ENCODE measurements around the gene FAM177A1.
A peak's percentile ranks its signal among the peaks of the same experiment; 100 is the strongest.

FAM177A1 gene

DNA sequence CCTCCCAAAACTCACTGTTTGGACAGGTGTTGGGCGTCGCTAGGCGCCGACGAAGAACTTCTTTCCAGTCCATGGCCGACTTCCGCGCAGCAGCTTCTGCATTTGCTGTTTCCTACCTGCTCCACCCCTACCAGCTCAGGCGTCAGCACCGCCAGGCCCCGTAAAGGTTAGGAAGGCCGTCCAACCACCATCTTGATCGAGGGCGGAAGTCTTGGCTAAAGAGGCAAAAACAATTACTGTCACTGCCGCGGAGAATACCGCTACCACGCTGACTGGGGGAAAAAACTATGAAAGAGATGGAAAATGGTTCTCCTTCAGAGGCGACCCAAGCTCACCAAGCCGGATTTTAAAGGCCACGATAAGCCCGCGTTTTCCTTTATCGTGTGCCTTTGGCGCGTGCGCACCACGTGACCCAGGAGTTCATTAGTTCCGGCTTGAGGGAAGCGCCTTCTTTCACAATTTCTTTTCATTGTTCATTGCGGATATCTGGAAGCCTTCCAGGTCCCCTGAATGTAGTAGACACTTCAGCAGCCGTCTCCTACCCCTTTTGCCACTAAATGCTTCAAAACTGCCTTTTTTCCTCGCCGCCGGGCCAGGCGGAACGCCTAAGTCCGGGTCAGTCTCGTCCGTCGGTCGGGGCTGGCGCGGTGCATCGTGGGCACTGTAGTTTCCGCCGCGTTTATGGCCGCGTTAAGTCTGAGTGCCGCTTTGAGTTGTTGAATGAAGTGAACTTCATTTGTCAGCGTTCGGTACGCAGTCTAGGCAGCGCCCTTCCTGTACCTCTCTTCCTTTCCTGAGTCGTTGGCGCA is 76.0 kb downstream of the FAM177A1 start, which contains the start of the genes PPP2R3C and PRORP:
Gene PPP2R3C (minus strand): TSS at position 104 of the 809 bp plus-strand sequence. CDS start 31 bp downstream, at position 73.
Gene PRORP (plus strand): TSS at position 666 of the 809 bp plus-strand sequence. CDS start 694 bp downstream, outside the sequence.
- ChIA-PET CTCF (interaction anchor here (0.6 to 1.2 kb wide), 3 partner anchors 38 to 290 kb away, joined by 3 to 4 read pairs (median 3); no protein-coding TSS in a partner anchor), POLR2A (interaction anchor here (0.6 to 2.1 kb wide), 10 partner anchors 9 to 704 kb away, joined by 3 to 8 read pairs (median 4); partner anchors contain the start of genes BRMS1L, CFL2, FAM177A1 and NFKBIA)
- peaks cover 4% of the 10 kb centered on the region; the same call in 1 of the 2 replicates for H3K4me1 ChIP-seq (ENCODE audit: control insufficient read depth, insufficient read depth, low read length)
- peak within 1 kb of the TSS; percentile 50 for H3K4me3 ChIP-seq (ENCODE audit: low read depth, low read length)
- H3K36me3 ChIP-seq (ENCODE audit: control insufficient read depth in 2 of 2, insufficient read depth in 1 of 2, low read length in 2 of 2): peaks cover 0 to 6% of the 10 kb centered on the region in 2 experiments; a peak in 2 of 3 replicates
- H3K9me3 ChIP-seq (ENCODE audit: control insufficient read depth, insufficient read depth, low read depth, low read length): no peaks in the 10 kb centered on the region
- H3K27ac ChIP-seq (ENCODE audit: extremely low read depth, low read depth, low read length): peak within 1 kb of the TSS; percentile 98
- TF ChIP-seq, protein P1, sequence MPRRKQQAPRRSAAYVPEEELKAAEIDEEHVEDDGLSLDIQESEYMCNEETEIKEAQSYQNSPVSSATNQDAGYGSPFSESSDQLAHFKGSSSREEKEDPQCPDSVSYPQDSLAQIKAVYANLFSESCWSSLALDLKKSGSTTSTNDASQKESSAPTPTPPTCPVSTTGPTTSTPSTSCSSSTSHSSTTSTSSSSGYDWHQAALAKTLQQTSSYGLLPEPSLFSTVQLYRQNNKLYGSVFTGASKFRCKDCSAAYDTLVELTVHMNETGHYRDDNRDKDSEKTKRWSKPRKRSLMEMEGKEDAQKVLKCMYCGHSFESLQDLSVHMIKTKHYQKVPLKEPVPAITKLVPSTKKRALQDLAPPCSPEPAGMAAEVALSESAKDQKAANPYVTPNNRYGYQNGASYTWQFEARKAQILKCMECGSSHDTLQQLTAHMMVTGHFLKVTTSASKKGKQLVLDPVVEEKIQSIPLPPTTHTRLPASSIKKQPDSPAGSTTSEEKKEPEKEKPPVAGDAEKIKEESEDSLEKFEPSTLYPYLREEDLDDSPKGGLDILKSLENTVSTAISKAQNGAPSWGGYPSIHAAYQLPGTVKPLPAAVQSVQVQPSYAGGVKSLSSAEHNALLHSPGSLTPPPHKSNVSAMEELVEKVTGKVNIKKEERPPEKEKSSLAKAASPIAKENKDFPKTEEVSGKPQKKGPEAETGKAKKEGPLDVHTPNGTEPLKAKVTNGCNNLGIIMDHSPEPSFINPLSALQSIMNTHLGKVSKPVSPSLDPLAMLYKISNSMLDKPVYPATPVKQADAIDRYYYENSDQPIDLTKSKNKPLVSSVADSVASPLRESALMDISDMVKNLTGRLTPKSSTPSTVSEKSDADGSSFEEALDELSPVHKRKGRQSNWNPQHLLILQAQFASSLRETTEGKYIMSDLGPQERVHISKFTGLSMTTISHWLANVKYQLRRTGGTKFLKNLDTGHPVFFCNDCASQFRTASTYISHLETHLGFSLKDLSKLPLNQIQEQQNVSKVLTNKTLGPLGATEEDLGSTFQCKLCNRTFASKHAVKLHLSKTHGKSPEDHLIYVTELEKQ (tag by site-specific recombination; IDR thresholded peaks at IDR 0.05; ENCODE audit: borderline replicate concordance): no peak
- TF ChIP-seq TRIM28 (IDR thresholded peaks at IDR 0.05; ENCODE audit: borderline replicate concordance, low read length) (no peak), ZBTB20 (tag by site-specific recombination; IDR thresholded peaks at IDR 0.05) (peak; percentile 86), IKZF3 (tag by site-specific recombination; IDR thresholded peaks at IDR 0.05) (no peak), ZEB2 (tag by site-specific recombination; IDR thresholded peaks at IDR 0.05) (peak; percentile 79), SETDB1 (IDR thresholded peaks at IDR 0.05; ENCODE audit: insufficient read length, low read length) (no peak), ZNF548 (tag by site-specific recombination; IDR thresholded peaks at IDR 0.05) (no peak), ZNF530 (tag by site-specific recombination; IDR thresholded peaks at IDR 0.05; ENCODE audit: low read depth) (no peak), ZNF221 (tag by site-specific recombination; IDR thresholded peaks at IDR 0.05; ENCODE audit: borderline replicate concordance) (no peak), KLF8 (tag by site-specific recombination; IDR thresholded peaks at IDR 0.05) (peak; percentile 96; the same call in 1 of the 2 replicates), KLF7 (tag by site-specific recombination; IDR thresholded peaks at IDR 0.05; ENCODE audit: borderline replicate concordance) (peak; percentile 84), ZNF37A (tag by site-specific recombination; IDR thresholded peaks at IDR 0.05) (no peak), ZNF354C (tag by site-specific recombination; IDR thresholded peaks at IDR 0.05; ENCODE audit: borderline replicate concordance, low read depth) (no peak), MEIS1 (CRISPR knock-in tag; IDR thresholded peaks at IDR 0.05; ENCODE audit: borderline replicate concordance) (no peak), ZNF501 (tag by site-specific recombination; IDR thresholded peaks at IDR 0.05) (no peak; the same call in 1 of the 2 replicates), ZNF157 (tag by site-specific recombination; IDR thresholded peaks at IDR 0.05) (no peak), ZBTB7A (tag by site-specific recombination; IDR thresholded peaks at IDR 0.05; ENCODE audit: low read depth) (no peak), ZFP69B (tag by site-specific recombination; IDR thresholded peaks at IDR 0.05) (peak; percentile 34; the same call in 1 of the 2 replicates), ZBTB1 (tag by site-specific recombination; IDR thresholded peaks at IDR 0.05) (no peak), ZNF792 (tag by site-specific recombination; IDR thresholded peaks at IDR 0.05) (no peak), ZNF146 (tag by site-specific recombination; IDR thresholded peaks at IDR 0.05) (peak; percentile 53; the same call in 1 of the 2 replicates), HOXD13 (CRISPR knock-in tag; IDR thresholded peaks at IDR 0.05; ENCODE audit: borderline replicate concordance) (peak; percentile 61; the same call in 1 of the 2 replicates)
- TF ChIP-seq, protein P2, sequence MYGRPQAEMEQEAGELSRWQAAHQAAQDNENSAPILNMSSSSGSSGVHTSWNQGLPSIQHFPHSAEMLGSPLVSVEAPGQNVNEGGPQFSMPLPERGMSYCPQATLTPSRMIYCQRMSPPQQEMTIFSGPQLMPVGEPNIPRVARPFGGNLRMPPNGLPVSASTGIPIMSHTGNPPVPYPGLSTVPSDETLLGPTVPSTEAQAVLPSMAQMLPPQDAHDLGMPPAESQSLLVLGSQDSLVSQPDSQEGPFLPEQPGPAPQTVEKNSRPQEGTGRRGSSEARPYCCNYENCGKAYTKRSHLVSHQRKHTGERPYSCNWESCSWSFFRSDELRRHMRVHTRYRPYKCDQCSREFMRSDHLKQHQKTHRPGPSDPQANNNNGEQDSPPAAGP (tag by site-specific recombination; IDR thresholded peaks at IDR 0.05): peak; percentile 83; the same call in 1 of the 2 replicates
- TF ChIP-seq, protein P3, sequence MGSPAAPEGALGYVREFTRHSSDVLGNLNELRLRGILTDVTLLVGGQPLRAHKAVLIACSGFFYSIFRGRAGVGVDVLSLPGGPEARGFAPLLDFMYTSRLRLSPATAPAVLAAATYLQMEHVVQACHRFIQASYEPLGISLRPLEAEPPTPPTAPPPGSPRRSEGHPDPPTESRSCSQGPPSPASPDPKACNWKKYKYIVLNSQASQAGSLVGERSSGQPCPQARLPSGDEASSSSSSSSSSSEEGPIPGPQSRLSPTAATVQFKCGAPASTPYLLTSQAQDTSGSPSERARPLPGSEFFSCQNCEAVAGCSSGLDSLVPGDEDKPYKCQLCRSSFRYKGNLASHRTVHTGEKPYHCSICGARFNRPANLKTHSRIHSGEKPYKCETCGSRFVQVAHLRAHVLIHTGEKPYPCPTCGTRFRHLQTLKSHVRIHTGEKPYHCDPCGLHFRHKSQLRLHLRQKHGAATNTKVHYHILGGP (tag by site-specific recombination; IDR thresholded peaks at IDR 0.05): no peak
- TF ChIP-seq, protein P4, sequence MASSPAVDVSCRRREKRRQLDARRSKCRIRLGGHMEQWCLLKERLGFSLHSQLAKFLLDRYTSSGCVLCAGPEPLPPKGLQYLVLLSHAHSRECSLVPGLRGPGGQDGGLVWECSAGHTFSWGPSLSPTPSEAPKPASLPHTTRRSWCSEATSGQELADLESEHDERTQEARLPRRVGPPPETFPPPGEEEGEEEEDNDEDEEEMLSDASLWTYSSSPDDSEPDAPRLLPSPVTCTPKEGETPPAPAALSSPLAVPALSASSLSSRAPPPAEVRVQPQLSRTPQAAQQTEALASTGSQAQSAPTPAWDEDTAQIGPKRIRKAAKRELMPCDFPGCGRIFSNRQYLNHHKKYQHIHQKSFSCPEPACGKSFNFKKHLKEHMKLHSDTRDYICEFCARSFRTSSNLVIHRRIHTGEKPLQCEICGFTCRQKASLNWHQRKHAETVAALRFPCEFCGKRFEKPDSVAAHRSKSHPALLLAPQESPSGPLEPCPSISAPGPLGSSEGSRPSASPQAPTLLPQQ (tag by site-specific recombination; IDR thresholded peaks at IDR 0.05): peak; percentile 43; the same call in 1 of the 2 replicates
- TF ChIP-seq, protein P5, sequence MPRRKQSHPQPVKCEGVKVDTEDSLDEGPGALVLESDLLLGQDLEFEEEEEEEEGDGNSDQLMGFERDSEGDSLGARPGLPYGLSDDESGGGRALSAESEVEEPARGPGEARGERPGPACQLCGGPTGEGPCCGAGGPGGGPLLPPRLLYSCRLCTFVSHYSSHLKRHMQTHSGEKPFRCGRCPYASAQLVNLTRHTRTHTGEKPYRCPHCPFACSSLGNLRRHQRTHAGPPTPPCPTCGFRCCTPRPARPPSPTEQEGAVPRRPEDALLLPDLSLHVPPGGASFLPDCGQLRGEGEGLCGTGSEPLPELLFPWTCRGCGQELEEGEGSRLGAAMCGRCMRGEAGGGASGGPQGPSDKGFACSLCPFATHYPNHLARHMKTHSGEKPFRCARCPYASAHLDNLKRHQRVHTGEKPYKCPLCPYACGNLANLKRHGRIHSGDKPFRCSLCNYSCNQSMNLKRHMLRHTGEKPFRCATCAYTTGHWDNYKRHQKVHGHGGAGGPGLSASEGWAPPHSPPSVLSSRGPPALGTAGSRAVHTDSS (tag by site-specific recombination; IDR thresholded peaks at IDR 0.05): no peak
- TF ChIP-seq, protein P6, sequence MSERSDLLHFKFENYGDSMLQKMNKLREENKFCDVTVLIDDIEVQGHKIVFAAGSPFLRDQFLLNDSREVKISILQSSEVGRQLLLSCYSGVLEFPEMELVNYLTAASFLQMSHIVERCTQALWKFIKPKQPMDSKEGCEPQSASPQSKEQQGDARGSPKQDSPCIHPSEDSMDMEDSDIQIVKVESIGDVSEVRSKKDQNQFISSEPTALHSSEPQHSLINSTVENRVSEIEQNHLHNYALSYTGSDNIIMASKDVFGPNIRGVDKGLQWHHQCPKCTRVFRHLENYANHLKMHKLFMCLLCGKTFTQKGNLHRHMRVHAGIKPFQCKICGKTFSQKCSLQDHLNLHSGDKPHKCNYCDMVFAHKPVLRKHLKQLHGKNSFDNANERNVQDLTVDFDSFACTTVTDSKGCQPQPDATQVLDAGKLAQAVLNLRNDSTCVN (tag by site-specific recombination; optimal IDR thresholded peaks at IDR 0.05): peak; percentile 49
